ENCODE data around the gene KDM4C.

KDM4C gene

DNA sequence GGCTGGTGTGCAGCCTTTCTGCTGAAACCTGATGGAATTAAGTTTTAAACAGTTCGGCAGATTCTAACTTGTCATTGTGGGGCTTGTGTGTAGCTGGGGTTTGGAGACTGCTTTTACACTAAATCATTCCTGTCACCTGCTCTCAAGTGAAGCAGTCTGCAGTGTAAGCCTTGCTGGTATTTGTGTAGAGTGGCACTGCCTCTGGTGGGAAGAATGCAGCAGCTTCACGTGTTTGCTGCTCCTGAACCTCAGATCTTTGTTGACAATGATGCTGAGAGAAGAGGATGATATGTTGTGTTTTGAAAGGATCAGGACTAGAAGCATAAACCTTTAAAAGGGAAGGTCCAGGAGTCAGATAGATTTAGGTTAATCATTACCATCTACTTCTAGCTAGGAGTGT is 88.1 kb downstream of the KDM4C start:
- DNase-seq: no peak
- no peaks in the 10 kb centered on the region for H3K4me1 ChIP-seq
- H3K9me3 ChIP-seq: no peaks in the 10 kb centered on the region
- no peaks in the 10 kb centered on the region; the same call in 1 of the 2 replicates for H3K36me3 ChIP-seq
- TF ChIP-seq CTCF (IDR thresholded peaks at IDR 0.05; ENCODE audit: low read depth, low read length): peak; percentile 46
- H3K27me3 ChIP-seq: no peaks in the 10 kb centered on the region
- H3K4me3 ChIP-seq (ENCODE audit: low read depth, low read length): no peak overlapping the region

- Histone ChIP-seq H3K9me3 (no peaks in the 10 kb centered on the region), H3K27me3 (no peaks in the 10 kb centered on the region), H3K4me3 (ENCODE audit: low read depth, low read length) (no peak overlapping the region), H3K36me3 (no peaks in the 10 kb centered on the region; the same call in 1 of the 2 replicates), H3K4me1 (no peaks in the 10 kb centered on the region)
- DNase-seq: no peak
- TF ChIP-seq CTCF (IDR thresholded peaks at IDR 0.05; ENCODE audit: low read depth, low read length): no peak
These were observed 94.6 kb downstream of the KDM4C start for GRCh38 chr9:6852243-6852963.

GRCh38 chr9:6855860-6856259 is 98.1 kb downstream of the KDM4C start:
- DNase-seq: no peak
- no peaks in the 10 kb centered on the region for H3K27me3 ChIP-seq

DNA sequence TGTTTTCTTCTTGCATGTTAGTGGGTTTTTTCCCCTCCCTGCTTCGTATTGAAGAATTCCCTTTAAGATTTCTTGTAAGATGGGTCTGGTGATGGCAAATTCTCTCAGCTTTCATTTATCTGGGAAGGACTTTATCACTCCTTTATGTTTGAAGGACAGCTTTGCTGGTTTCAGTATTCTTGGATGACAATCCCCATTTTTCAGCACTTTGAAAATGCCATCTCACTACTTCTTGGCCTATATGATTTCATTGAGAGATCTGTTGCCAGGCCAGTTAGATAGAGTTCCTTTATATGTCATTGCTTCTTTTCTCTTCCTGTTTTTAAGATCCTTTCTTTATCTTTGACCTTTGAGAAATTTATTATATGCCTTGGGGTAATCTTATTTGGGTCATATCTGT is 106.3 kb downstream of the KDM4C start:
- Histone ChIP-seq H3K27me3 (no peaks in the 10 kb centered on the region), H3K4me1 (peaks cover 2% of the 10 kb centered on the region), H3K36me3 (no peaks in the 10 kb centered on the region; the same call in 1 of the 2 replicates), H3K4me3 (ENCODE audit: low read depth, low read length) (no peak overlapping the region), H3K9me3 (no peaks in the 10 kb centered on the region)
- DNase-seq: no peak
- TF ChIP-seq CTCF (IDR thresholded peaks at IDR 0.05; ENCODE audit: low read depth, low read length): no peak

More at GRCh38 chr9:6855860-6856259, 98.1 kb downstream of the KDM4C start:
- Histone ChIP-seq H3K9me3 (no peaks in the 10 kb centered on the region), H3K36me3 (no peaks in the 10 kb centered on the region), H3K4me3 (ENCODE audit: low read depth, low read length) (no peak overlapping the region), H3K4me1 (no peaks in the 10 kb centered on the region)
- no peak for TF ChIP-seq CTCF (IDR thresholded peaks at IDR 0.05; ENCODE audit: low read depth, low read length)

- TF ChIP-seq CTCF (IDR thresholded peaks at IDR 0.05; ENCODE audit: low read depth, low read length): no peak
- no peaks in the 10 kb centered on the region for H3K36me3 ChIP-seq
- DNase-seq: peak; percentile 27
These were observed 111.5 kb downstream of the KDM4C start for GRCh38 chr9:6869081-6869948.

GRCh38 chr9:6870149-6870548 is 112.4 kb downstream of the KDM4C start:
- no peak for TF ChIP-seq CTCF (IDR thresholded peaks at IDR 0.05; ENCODE audit: low read depth, low read length)
- no peak for DNase-seq
- Histone ChIP-seq H3K36me3 (no peaks in the 10 kb centered on the region), H3K27me3 (no peaks in the 10 kb centered on the region), H3K4me1 (peaks cover 9% of the 10 kb centered on the region), H3K4me3 (ENCODE audit: low read depth, low read length) (no peak overlapping the region), H3K9me3 (no peaks in the 10 kb centered on the region)

More at GRCh38 chr9:6869081-6869948, 111.5 kb downstream of the KDM4C start:
- H3K27me3 ChIP-seq: no peaks in the 10 kb centered on the region
- peaks cover 9% of the 10 kb centered on the region for H3K4me1 ChIP-seq
- H3K9me3 ChIP-seq: no peaks in the 10 kb centered on the region
- H3K4me3 ChIP-seq (ENCODE audit: low read depth, low read length): no peak overlapping the region

Measured in BE2C (cell line).